GM12865 (cell line): ENCODE results near the gene SLC6A15.

Source experiments
- DNase-seq: peaks from one replicate; pipeline ENCODE4 v3.0.0; 2010; ENCODE audit warnings: low read depth
- H3K4me3 ChIP-seq: 2 replicates; pipeline ENCODE4 v1.5.1; 2011; ENCODE audit warnings: mild to moderate bottlenecking, low read depth, low read length, control low read depth
- CTCF ChIP-seq: IDR thresholded peaks from 2 replicates; pipeline ENCODE4 v1.5.1; 2011; ENCODE audit warnings: low read length, control low read depth, low read depth, inconsistent platforms; ENCODE audit not compliant: insufficient read depth; ENCODE audit errors: missing control alignments

The SLC6A15 gene

GRCh38 chr12:84937415-84937814 lies 24.8 kb upstream of the SLC6A15 start:
- no peak for DNase-seq
- no peak overlapping the region for H3K4me3 ChIP-seq
- no peak for TF ChIP-seq CTCF

DNA sequence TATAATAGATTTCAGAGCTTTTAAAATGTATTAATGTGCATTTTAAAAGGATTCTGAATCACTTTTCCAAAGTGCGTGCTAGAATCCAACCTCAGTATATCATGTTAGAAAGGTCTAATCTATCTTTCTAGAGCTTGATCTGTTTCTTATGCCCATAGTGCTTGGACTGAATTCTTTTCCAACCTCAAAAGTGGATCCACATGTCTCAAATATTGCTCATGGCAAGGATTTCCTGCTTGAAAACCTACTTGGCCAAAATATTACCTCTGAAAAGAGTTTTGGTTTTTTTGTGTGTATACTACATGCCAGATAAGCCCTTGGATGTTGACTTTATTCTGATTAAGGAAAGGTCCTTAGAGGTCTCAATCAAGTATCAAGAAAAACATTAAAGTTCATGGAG lies 16.9 kb upstream of the SLC6A15 start:
- no peak overlapping the region for H3K4me3 ChIP-seq
- TF ChIP-seq CTCF, result no peak
- DNase-seq, result no peak

GRCh38 chr12:84924981-84925380 lies 12.4 kb upstream of the SLC6A15 start:
- TF ChIP-seq CTCF, result no peak
- no peak overlapping the region for H3K4me3 ChIP-seq
- no peak for DNase-seq

DNA sequence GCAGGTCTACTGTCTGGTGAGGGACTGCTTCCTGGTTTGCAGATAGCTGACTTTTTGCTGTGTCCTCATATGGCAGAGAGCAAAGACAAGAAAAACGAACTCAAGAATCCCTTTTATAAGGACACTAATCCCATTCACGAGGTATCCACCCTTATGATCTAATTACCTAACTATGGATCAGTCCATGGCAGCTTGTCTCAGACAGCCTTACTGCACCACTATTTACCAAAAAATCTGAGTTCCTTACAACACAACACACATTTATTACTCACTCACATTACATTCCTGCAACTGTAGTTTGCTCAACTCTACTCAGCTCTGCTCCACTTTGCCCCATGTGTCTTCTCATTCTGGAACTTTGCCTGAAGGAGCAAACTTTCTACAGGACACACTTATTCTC lies 10.1 kb upstream of the SLC6A15 start:
- TF ChIP-seq CTCF, result no peak
- DNase-seq, result no peak
- no peak overlapping the region for H3K4me3 ChIP-seq

DNA sequence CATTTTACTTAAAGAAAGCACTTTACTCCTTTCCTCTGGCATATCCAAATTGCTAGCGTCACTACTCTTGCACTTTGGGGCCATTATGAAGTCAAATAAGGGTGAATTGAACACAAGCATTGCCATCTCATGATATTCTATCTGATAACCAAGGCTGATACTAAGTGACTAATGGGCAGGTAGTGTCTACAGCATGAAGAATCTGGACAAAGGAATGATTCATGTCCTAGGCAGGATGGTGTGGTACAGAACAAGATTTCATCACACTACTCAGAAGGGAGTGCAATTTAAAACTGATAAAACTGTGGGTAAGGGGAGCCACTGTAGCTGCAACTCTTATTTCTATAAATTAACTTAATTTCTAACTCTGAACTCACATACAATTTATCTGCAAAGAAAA lies 7.7 kb upstream of the SLC6A15 start:
- no peak for DNase-seq
- no peak overlapping the region for H3K4me3 ChIP-seq
- TF ChIP-seq CTCF, result no peak

GRCh38 chr12:84919271-84919670 lies 6.7 kb upstream of the SLC6A15 start:
- TF ChIP-seq CTCF, result no peak
- no peak overlapping the region for H3K4me3 ChIP-seq
- no peak for DNase-seq

GRCh38 chr12:84913129-84913515 lies 523 bp upstream of the SLC6A15 start:
- no peak for DNase-seq
- H3K4me3 ChIP-seq, result no peak overlapping the region
- no peak for TF ChIP-seq CTCF
